Keratinocyte (primary cell): Measurements from ENCODE around the gene CHMP6.

Experiments used
- CTCF ChIP-seq, 3 experiments: IDR thresholded peaks in 1 of 3; conservative IDR thresholded peaks in 1 of 3; optimal IDR thresholded peaks in 1 of 3; 2 replicates in 2 of 3; 3 replicates in 1 of 3; pipeline versions ENCODE3 to v1.5.1; 2011; ENCODE audit warnings: low read length in 3 of 3, mild to moderate bottlenecking in 3 of 3, moderate library complexity in 2 of 3, control low read depth in 1 of 3, inconsistent platforms in 1 of 3; ENCODE audit not compliant: insufficient read depth in 2 of 3; ENCODE audit errors: extremely low read depth in 1 of 3
- EZH2 ChIP-seq: IDR thresholded peaks from one replicate; pipeline ENCODE4 v1.6.1; 2012; ENCODE audit warnings: inconsistent platforms, mild to moderate bottlenecking, low read length, moderate library complexity

GRCh38 chr17:80992948-80993624, 1.4 kb downstream of the CHMP6 start:
- TF ChIP-seq CTCF (optimal IDR thresholded peaks at IDR 0.05 in 1 of 3, IDR thresholded peaks at IDR 0.05 in 1 of 3, conservative IDR thresholded peaks at IDR 0.05 in 1 of 3; ENCODE audit: extremely low read depth in 1 of 3, insufficient read depth in 2 of 3, low read length in 3 of 3) (no peak), EZH2 (no peak)
